AG08396 (cell line): Measurements from ENCODE around the gene TRMT112.

Experiments used
- DNase-seq: peaks from one replicate; pipeline ENCODE4 v3.0.0; 2012; ENCODE audit warnings: low spot score, mixed read lengths

Gene TRMT112

GRCh38 chr11:64291752-64292459, 25.5 kb downstream of the TRMT112 start:
- DNase-seq, result no peak

GRCh38 chr11:64291262-64291751, 26.1 kb downstream of the TRMT112 start, which contains the start of gene KCNK4:
Gene KCNK4, plus strand, starts transcription at chr11:64291302. Its CDS starts 1,717 bp downstream, at chr11:64293019.
- no peak for DNase-seq

GRCh38 chr11:64290352-64291261, 26.8 kb downstream of the TRMT112 start:
- DNase-seq, result no peak

GRCh38 chr11:64289002-64289564, 28.3 kb downstream of the TRMT112 start:
- DNase-seq, result no peak

GRCh38 chr11:64288353-64288750, 29.0 kb downstream of the TRMT112 start:
- no peak for DNase-seq

GRCh38 chr11:64287676-64288352, 29.5 kb downstream of the TRMT112 start:
- no peak for DNase-seq

GRCh38 chr11:64286801-64287159, 30.6 kb downstream of the TRMT112 start:
- no peak for DNase-seq

GRCh38 chr11:64285885-64286800, 31.2 kb downstream of the TRMT112 start:
- no peak for DNase-seq

GRCh38 chr11:64284962-64285884, 32.1 kb downstream of the TRMT112 start, which contains the start of gene GPR137:
Gene GPR137, plus strand, starts transcription at chr11:64285848. Its CDS starts 677 bp downstream, at chr11:64286525.
- peak; percentile 96 for DNase-seq

GRCh38 chr11:64284048-64284961, 33.1 kb downstream of the TRMT112 start, which contains the start of gene BAD:
Gene BAD, minus strand, starts transcription at chr11:64284665. Its CDS starts 297 bp downstream, at chr11:64284368.
- DNase-seq, result peak; percentile 99

GRCh38 chr11:64283092-64283491, 34.3 kb downstream of the TRMT112 start:
- DNase-seq, result no peak

- DNase-seq, result no peak
Observed at GRCh38 chr11:64281957-64282770, 35.2 kb downstream of the TRMT112 start.

- DNase-seq, result no peak
Observed at GRCh38 chr11:64278576-64279190, 38.7 kb downstream of the TRMT112 start.

GRCh38 chr11:64276653-64277431, 40.5 kb downstream of the TRMT112 start:
- no peak for DNase-seq

GRCh38 chr11:64275841-64276240, 41.5 kb downstream of the TRMT112 start:
- DNase-seq, result no peak
